ENCODE results near the gene FN1.

Gene FN1

GRCh38 chr2:215407061-215407460 lies 28.8 kb downstream of the FN1 start:
- DNase-seq (ENCODE audit: low read depth) = no peak

GRCh38 chr2:215405722-215406581 lies 29.9 kb downstream of the FN1 start:
- DNase-seq (ENCODE audit: low read depth) = no peak

- DNase-seq (ENCODE audit: low read depth) = no peak
Observed at GRCh38 chr2:215404348-215405012, 31.4 kb downstream of the FN1 start.

GRCh38 chr2:215403441-215404347 lies 32.2 kb downstream of the FN1 start:
- DNase-seq (ENCODE audit: low read depth) = no peak

- DNase-seq (ENCODE audit: low read depth) = peak; percentile 77
Observed at GRCh38 chr2:215401896-215402379, 33.9 kb downstream of the FN1 start.

GRCh38 chr2:215399067-215399716 lies 36.7 kb downstream of the FN1 start:
- no peak for DNase-seq (ENCODE audit: low read depth)

- DNase-seq (ENCODE audit: low read depth) = no peak
Observed at GRCh38 chr2:215397632-215398341, 38.1 kb downstream of the FN1 start.

GRCh38 chr2:215396595-215397313 lies 39.1 kb downstream of the FN1 start:
- DNase-seq (ENCODE audit: low read depth) = peak; percentile 56

- DNase-seq (ENCODE audit: low read depth) = no peak
Observed at GRCh38 chr2:215395687-215396460, 40.0 kb downstream of the FN1 start.

GRCh38 chr2:215394102-215394805 lies 41.6 kb downstream of the FN1 start:
- no peak for DNase-seq (ENCODE audit: low read depth)

- DNase-seq (ENCODE audit: low read depth) = no peak
Observed at GRCh38 chr2:215392687-215393270, 43.1 kb downstream of the FN1 start.

GRCh38 chr2:215392164-215392563 lies 43.7 kb downstream of the FN1 start:
- DNase-seq (ENCODE audit: low read depth) = no peak

GRCh38 chr2:215391531-215391930 lies 44.3 kb downstream of the FN1 start:
- DNase-seq (ENCODE audit: low read depth) = no peak

GRCh38 chr2:215390550-215390913 lies 45.3 kb downstream of the FN1 start:
- DNase-seq (ENCODE audit: low read depth) = no peak

- DNase-seq (ENCODE audit: low read depth) = no peak
Observed at GRCh38 chr2:215388002-215388728, 47.7 kb downstream of the FN1 start.

- no peak for DNase-seq (ENCODE audit: low read depth)
Observed at GRCh38 chr2:215386566-215386965, 49.3 kb downstream of the FN1 start.

- DNase-seq (ENCODE audit: low read depth) = no peak
Observed at GRCh38 chr2:215384710-215385109, 51.2 kb downstream of the FN1 start.

Data from HS-5 (cell line).